Posterior vena cava (tissue), 2 donors: Measurements from ENCODE around the gene LARGE2. TPM values are rescaled to one million over a fixed set of nuclear protein-coding genes. Genes with fewer than 3 reads are reported as not detected.

Source experiments
- DNase-seq: peaks from one replicate; pipeline ENCODE4 v3.0.0-alpha.2; 2020; ENCODE audit warnings: low spot score
- intact Hi-C, 2 donors: fragments of 100-400 bp; cut with DNase I; formaldehyde crosslinking; loops; one replicate each; pipeline versions ENCODE4 v1.14.1 to v1.14.2; 2022 to 2023
- total RNA-seq, 2 donors: library from RNA; stranded (reverse); fragmentation: NEBNext Ultra II Directional; extraction: Animal tissue kit (Norgen Biotek cat#: 25700); gene quantifications; one replicate each; pipeline ENCODE4 v1.2.1, GENCODE V29; 2021
- donor health status: DM: yes; HTN: yes; CAD: no.
- donor health status: DM: yes; HTN: yes; CAD: no.

LARGE2 gene
- total RNA-seq, 2 donors from 2014 or later = not detected

- intact Hi-C loops = loop anchor here in 1 of 2 donors (10.0 kb wide), 1 partner anchor 65 kb away; no protein-coding TSS in a partner anchor
- no peak for DNase-seq
Measured at GRCh38 chr11:45939836-45940235, 17.4 kb downstream of the LARGE2 start.

DNA sequence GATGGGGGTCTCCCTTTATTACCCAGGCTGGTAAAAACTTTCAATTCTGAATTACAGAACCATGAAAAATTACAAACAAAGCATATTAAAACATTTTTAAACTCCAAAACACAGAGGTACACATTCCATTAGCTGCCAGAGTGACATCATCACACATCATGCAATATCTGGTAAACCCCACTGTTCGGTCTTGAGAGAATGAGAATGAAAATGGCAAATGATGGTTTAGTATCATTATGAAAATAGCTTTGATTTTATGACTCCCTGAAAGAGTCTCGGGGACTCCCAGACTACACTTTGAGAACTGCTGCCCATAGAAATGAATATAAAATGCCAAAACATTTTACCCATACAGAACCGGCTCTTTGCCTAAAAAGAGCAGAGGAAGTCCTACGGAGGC, 18.8 kb downstream of the LARGE2 start:
- intact Hi-C loops = no loop called here
- no peak for DNase-seq

- intact Hi-C loops = no loop called here
- DNase-seq = no peak
Measured at GRCh38 chr11:45942381-45942780, 19.9 kb downstream of the LARGE2 start.

- DNase-seq = no peak
- intact Hi-C loops = no loop called here
Measured at GRCh38 chr11:45945397-45945999, 23.0 kb downstream of the LARGE2 start.

DNA sequence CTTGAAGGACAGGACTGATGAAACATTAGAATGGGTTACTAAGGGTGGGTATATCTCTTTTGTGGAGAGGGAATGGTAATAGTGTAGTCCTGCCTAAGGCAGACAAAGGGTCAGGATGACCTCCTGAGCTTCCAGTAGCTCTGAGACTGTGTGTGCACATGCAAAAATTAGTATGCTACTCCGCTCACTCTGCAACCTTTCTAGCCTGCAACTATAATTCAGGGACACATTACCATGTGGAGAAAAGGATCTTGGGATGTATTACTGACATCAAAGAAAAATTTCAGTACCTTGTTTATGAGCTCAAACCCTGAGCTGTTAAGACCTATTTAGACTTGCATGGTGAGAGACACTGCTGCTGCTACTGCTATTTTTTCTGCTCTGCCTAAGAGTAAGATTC, 25.4 kb downstream of the LARGE2 start:
- DNase-seq = no peak

DNA sequence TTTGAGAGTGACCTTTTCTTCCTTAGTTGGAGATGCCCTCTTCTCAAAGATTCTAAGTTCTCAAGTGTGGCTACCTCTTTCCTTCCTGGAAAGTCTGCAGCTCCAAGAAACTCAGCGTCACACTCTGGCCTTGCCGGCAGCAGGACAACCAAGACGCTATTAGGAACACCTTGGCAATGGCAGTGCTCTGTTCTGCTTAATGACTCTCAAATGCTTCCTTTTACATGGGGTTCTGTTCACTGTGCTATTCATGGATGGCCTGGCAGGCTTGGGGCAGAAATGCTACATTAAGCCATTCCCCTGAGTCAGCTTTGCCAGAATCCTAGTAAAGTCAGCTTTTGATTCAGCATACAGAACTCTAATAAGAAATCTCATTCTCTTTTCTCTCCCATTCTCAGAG, 25.9 kb downstream of the LARGE2 start:
- intact Hi-C loops = no loop called here
- no peak for DNase-seq

More for the DNA sequence above, 25.4 kb downstream of the LARGE2 start:
- intact Hi-C loops = no loop called here

GRCh38 chr11:45949992-45950407, 27.5 kb downstream of the LARGE2 start:
- DNase-seq = no peak
- intact Hi-C loops = no loop called here

DNA sequence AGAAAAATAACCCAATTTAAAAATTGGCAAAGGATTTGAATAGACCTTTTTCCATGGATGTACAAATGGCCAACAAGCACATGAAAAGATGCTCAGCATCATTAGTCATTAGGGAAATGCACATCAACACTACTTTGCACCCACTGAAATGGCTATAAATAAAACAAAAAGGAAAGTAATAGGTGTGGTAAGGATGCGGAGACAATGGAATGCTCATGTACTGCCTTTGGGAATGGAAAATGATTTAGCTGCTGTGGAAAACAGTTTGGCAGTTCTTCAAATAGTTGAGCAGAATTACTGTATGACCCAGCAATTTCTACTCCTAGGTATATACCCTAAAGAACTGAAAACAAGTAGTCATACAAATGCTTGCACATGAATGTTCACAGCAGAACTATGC, 37.4 kb downstream of the LARGE2 start:
- no peak for DNase-seq
- intact Hi-C loops = no loop called here

DNA sequence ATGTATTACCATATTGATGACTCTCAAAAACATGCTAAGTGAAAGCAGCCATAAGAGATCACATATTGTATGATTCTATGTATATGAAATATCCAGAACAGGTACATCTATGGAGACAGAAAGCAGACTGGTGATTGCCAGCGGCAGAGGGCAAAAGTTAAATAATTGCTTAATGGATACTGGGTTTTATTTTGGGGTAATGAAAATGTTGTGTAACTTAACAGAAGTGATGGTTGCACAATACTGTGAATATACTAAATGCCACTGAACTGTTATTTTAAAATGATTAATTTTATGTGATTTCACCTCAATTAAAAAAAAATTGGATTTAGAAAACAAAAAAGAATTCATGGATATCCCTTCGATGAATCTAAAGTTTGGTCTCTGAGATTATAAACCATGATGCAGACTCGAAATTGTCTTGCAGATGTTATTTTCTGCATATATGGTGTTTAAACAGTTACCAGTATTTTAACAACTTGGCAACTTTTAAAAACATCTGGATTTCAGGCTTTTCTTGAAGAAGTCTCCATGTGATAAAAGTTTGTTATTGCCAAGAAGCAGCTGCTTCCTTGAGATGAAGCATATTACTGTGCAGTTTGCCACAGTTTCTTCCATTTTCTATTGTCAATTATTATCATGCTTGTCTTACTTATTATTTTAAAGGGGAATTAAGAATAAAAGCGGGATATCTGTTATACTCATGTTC, 38.1 kb downstream of the LARGE2 start:
- intact Hi-C loops = no loop called here
- DNase-seq = no peak

DNA sequence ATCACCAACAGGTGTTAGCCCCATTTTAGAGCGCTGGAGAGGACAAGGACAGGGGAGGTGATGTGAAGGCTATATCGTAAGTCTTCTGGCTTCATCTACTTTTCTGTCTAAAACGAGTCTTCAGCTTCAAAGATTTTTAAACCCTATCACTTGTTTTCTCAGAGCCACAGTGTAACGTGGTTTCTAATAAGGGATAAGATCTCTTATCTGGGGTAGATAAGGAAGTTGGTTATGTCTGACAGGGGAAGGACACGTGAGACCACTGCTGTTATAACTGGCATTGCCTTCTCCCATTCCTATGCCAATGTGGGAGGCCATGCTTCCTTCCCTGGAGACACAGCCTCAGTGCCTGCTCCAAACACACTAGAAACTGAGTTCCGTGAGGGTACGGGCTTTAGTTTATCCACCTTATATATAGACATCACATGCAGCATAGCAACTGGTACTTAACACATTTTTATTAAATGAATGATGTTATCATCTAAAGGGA, 39.3 kb downstream of the LARGE2 start:
- no peak for DNase-seq
- intact Hi-C loops = no loop called here

- no peak for DNase-seq
- intact Hi-C loops = loop anchor here in 1 of 2 donors (5.0 kb wide), 1 partner anchor 37 kb away; no protein-coding TSS in a partner anchor
Measured at GRCh38 chr11:45964911-45965389, 42.5 kb downstream of the LARGE2 start.

- DNase-seq = no peak
- intact Hi-C loops = loop anchor here in 1 of 2 donors (5.0 kb wide), 1 partner anchor 35 kb away; no protein-coding TSS in a partner anchor
Measured at GRCh38 chr11:45967506-45967905, 45.0 kb downstream of the LARGE2 start.

DNA sequence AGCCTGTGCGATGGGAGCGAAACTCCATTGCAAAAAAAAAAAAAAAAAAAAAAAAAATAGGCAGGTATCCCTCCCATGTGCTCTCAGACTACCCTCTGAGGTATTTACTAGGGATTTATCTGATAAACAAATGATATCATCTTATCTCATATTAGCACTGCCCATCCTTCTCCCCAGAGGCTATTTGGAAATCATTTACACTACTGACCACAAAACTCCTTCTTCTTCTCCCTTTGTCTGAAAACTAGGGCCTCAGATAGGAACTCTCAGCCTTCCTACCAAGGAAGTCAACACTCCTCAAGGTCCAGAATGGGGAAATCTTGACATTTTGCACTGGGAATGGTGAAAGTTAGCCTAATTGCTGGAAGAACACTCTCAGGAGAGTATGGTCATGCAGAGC, 46.4 kb downstream of the LARGE2 start:
- DNase-seq = no peak
- intact Hi-C loops = loop anchor here in 1 of 2 donors (5.0 kb wide), 1 partner anchor 33 kb away; no protein-coding TSS in a partner anchor

DNA sequence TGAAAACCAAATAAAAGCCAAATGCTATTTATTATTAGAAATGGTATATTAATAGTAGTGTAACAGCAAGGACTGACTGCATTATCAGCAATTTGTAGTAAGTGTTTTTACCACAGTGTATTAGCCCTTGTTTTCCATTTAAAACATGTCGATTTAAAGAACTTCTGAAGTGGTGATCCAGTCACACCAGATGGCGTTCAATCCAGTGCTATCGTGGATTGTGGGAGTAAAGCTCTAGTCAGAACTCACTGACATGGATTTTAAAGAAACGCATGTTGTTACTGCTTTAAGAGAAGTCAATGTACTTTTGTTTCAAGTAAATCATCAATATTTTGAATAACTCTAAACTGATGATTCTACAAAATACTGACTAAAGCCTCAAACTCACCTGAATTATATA, 51.1 kb downstream of the LARGE2 start:
- no peak for DNase-seq
- intact Hi-C loops = no loop called here

- DNase-seq = no peak
- intact Hi-C loops = no loop called here
Measured at GRCh38 chr11:45974806-45975205, 52.4 kb downstream of the LARGE2 start.

Other genes with a start within 250 kb of the LARGE2 start
- gene SLC35C1, start 117.5 kb upstream of the LARGE2 start, total RNA-seq = 10 to 100 TPM; 13.4 to 13.6 TPM
- gene CRY2, start 75.2 kb upstream of the LARGE2 start, total RNA-seq = 10 to 100 TPM; 32.2 to 49.5 TPM
- 10 to 100 TPM in 1 of 2 donors, 1 to 10 TPM in 1; 8.5 to 10.9 TPM for gene MAPK8IP1, start 37.0 kb upstream of the LARGE2 start, total RNA-seq
- under 1 TPM in 1 of 2 donors, not detected in 1; 0.57 TPM for gene FREY1, start 15.4 kb upstream of the LARGE2 start, total RNA-seq
- gene PEX16, start 4.8 kb upstream of the LARGE2 start, total RNA-seq = 10 to 100 TPM; 13.3 to 18.8 TPM
- 10 to 100 TPM; 40.2 to 54.0 TPM for gene PHF21A, start 198.8 kb downstream of the LARGE2 start, total RNA-seq